Stimulated activated CD4-positive, alpha-beta T cell treated with anti-CD3 and anti-CD28 coated beads, Interleukin-4, amount 100 ng/mL, for 4 hours (primary cell): ENCODE data around the gene MPHOSPH9.
"Not testable (repeated sequence)": the region's sequence is repeated elsewhere in the genome, so short reads cannot be mapped to it uniquely, and the experiment has no call there.

ENCODE experiments used
- DNase-seq, 2 experiments: peaks; one replicate each; pipeline ENCODE4 v3.0.0-alpha.2; 2020

MPHOSPH9 gene

GRCh38 chr12:123258593-123258992 lies 25.7 kb upstream of the MPHOSPH9 start:
- DNase-seq: no peak

GRCh38 chr12:123254853-123255446 lies 22.0 kb upstream of the MPHOSPH9 start:
- no peak for DNase-seq

- no peak for DNase-seq
Observed at GRCh38 chr12:123253641-123254459, 20.9 kb upstream of the MPHOSPH9 start.

- not testable (repeated sequence) for DNase-seq
Observed at GRCh38 chr12:123252365-123252764, 19.4 kb upstream of the MPHOSPH9 start.

GRCh38 chr12:123251403-123252076 lies 18.6 kb upstream of the MPHOSPH9 start:
- no peak for DNase-seq

GRCh38 chr12:123250471-123251383 lies 17.8 kb upstream of the MPHOSPH9 start:
- no peak for DNase-seq

- not testable (repeated sequence) for DNase-seq
Observed at GRCh38 chr12:123248996-123249741, 16.2 kb upstream of the MPHOSPH9 start.

- not testable (repeated sequence) for DNase-seq
Observed at GRCh38 chr12:123248129-123248528, 15.2 kb upstream of the MPHOSPH9 start.

GRCh38 chr12:123245678-123246077 lies 12.7 kb upstream of the MPHOSPH9 start:
- no peak for DNase-seq

GRCh38 chr12:123243671-123244262 lies 10.8 kb upstream of the MPHOSPH9 start:
- no peak for DNase-seq

GRCh38 chr12:123242116-123242904 lies 9.4 kb upstream of the MPHOSPH9 start:
- DNase-seq: no peak

GRCh38 chr12:123238961-123239360 lies 6.0 kb upstream of the MPHOSPH9 start:
- no peak for DNase-seq

- no peak for DNase-seq
Observed at GRCh38 chr12:123238330-123238682, 5.4 kb upstream of the MPHOSPH9 start.

- DNase-seq: peak; percentile 63 to 68
Observed at GRCh38 chr12:123237646-123238329, 4.8 kb upstream of the MPHOSPH9 start.

- DNase-seq: no peak
Observed at GRCh38 chr12:123233505-123234308, 766 bp upstream of the MPHOSPH9 start.

- no peak for DNase-seq
Observed at GRCh38 chr12:123232472-123232806, 502 bp downstream of the MPHOSPH9 start.

GRCh38 chr12:123231931-123232330 lies 1.0 kb downstream of the MPHOSPH9 start:
- no peak for DNase-seq

GRCh38 chr12:123229051-123229450 lies 3.9 kb downstream of the MPHOSPH9 start:
- DNase-seq: no peak

GRCh38 chr12:123227581-123228258 lies 5.2 kb downstream of the MPHOSPH9 start:
- DNase-seq: no peak
